GM10266 (cell line): ENCODE results near the gene TC2N.
"Not testable (repeated sequence)": the region's sequence is repeated elsewhere in the genome, so short reads cannot be mapped to it uniquely, and the experiment has no call there.

Source experiments
- DNase-seq: peaks from one replicate; pipeline ENCODE4 v3.0.0; 2012; ENCODE audit errors: extremely low spot score
- CTCF ChIP-seq: IDR thresholded peaks from 2 replicates; pipeline ENCODE4 v1.5.1; 2012; ENCODE audit warnings: mild to moderate bottlenecking, low read depth; ENCODE audit not compliant: control insufficient read depth, insufficient read depth; ENCODE audit errors: missing control alignments

The TC2N gene

GRCh38 chr14:91806716-91807115, 60.6 kb downstream of the TC2N start:
- no peak for DNase-seq
- no peak for TF ChIP-seq CTCF

- not testable (repeated sequence) for DNase-seq
Observed at GRCh38 chr14:91806094-91806493, 61.2 kb downstream of the TC2N start.

GRCh38 chr14:91805659-91806058, 61.7 kb downstream of the TC2N start:
- TF ChIP-seq CTCF = no peak
- no peak for DNase-seq

GRCh38 chr14:91801358-91801757, 66.0 kb downstream of the TC2N start:
- TF ChIP-seq CTCF = no peak
- no peak for DNase-seq

GRCh38 chr14:91796617-91797347, 70.6 kb downstream of the TC2N start:
- no peak for DNase-seq

GRCh38 chr14:91793704-91794103, 73.6 kb downstream of the TC2N start:
- TF ChIP-seq CTCF = no peak
- no peak for DNase-seq

More at GRCh38 chr14:91796617-91797347, 70.6 kb downstream of the TC2N start:
- TF ChIP-seq CTCF = no peak

GRCh38 chr14:91786188-91786587, 81.1 kb downstream of the TC2N start:
- DNase-seq = no peak
- TF ChIP-seq CTCF = no peak

- no peak for DNase-seq
- no peak for TF ChIP-seq CTCF
Observed at GRCh38 chr14:91780452-91780851, 86.9 kb downstream of the TC2N start.
